SU-DHL-6 (cell line): Measurements from ENCODE around the gene KCNK6.

Experiments
- EZH2phosphoT487 ChIP-seq: fragments of 200-600 bp; sonication (generic), shearing (Covaris generic); conservative IDR thresholded peaks from 2 replicates; pipeline ENCODE4 v1.6.1; 2018; ENCODE audit warnings: mild to moderate bottlenecking, antibody characterized with exemption, low read length, moderate library complexity, mixed read lengths
- TF ChIP-seq, protein P1 (sequence below): fragments of 200-600 bp; sonication (generic); IDR thresholded peaks from one replicate; pipeline ENCODE4 v1.5.1; 2017; ENCODE audit warnings: antibody characterized with exemption, mild to moderate bottlenecking, low read length, moderate library complexity; ENCODE audit not compliant: insufficient read depth, poor library complexity, severe bottlenecking

DNA sequence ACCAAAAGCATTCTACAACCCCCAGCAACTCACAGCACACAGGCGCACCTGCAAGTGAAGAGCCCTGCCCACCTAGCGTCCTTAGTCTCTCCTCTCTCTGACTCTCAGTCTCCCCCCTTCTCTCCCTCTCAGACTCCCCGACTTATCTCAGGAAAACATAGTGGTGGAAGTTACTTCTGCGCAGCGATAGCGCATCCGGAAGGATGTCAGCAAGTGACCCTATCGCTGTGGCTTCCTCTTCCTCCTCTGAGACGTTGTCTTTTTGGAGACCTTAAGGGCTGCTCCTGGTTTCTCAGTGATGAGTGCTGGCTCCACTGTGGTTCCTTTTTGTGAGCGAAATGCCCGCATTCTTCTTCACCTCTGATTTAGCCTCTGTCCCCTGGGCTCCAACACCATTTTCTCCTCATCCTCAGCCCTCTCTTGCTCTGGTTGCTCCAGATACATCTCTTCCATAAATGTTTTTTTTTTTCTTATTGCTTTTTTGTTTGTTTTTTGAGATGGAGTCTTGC lies 2.5 kb upstream of the KCNK6 start:
- TF ChIP-seq, protein P1, sequence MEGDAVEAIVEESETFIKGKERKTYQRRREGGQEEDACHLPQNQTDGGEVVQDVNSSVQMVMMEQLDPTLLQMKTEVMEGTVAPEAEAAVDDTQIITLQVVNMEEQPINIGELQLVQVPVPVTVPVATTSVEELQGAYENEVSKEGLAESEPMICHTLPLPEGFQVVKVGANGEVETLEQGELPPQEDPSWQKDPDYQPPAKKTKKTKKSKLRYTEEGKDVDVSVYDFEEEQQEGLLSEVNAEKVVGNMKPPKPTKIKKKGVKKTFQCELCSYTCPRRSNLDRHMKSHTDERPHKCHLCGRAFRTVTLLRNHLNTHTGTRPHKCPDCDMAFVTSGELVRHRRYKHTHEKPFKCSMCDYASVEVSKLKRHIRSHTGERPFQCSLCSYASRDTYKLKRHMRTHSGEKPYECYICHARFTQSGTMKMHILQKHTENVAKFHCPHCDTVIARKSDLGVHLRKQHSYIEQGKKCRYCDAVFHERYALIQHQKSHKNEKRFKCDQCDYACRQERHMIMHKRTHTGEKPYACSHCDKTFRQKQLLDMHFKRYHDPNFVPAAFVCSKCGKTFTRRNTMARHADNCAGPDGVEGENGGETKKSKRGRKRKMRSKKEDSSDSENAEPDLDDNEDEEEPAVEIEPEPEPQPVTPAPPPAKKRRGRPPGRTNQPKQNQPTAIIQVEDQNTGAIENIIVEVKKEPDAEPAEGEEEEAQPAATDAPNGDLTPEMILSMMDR: no peak
- TF ChIP-seq EZH2phosphoT487: no peak
